Fibroblast of pulmonary artery (primary cell): Measurements from ENCODE around the gene CHD2.

Experiments
- DNase-seq: peaks from one replicate; pipeline ENCODE4 v3.0.0-alpha.2; 2010; ENCODE audit warnings: low read depth
- H3K4me3 ChIP-seq: replicated peaks from 2 replicates; pipeline ENCODE4 v1.5.1; 2011; ENCODE audit warnings: low read depth, mild to moderate bottlenecking, control low read depth, low read length, moderate library complexity
- TF ChIP-seq, protein P1 (sequence below): IDR thresholded peaks from 2 replicates; pipeline ENCODE4 v1.5.1; 2011; ENCODE audit warnings: mild to moderate bottlenecking, control low read depth, low read length, inconsistent platforms; ENCODE audit errors: missing control alignments

The CHD2 gene

DNA sequence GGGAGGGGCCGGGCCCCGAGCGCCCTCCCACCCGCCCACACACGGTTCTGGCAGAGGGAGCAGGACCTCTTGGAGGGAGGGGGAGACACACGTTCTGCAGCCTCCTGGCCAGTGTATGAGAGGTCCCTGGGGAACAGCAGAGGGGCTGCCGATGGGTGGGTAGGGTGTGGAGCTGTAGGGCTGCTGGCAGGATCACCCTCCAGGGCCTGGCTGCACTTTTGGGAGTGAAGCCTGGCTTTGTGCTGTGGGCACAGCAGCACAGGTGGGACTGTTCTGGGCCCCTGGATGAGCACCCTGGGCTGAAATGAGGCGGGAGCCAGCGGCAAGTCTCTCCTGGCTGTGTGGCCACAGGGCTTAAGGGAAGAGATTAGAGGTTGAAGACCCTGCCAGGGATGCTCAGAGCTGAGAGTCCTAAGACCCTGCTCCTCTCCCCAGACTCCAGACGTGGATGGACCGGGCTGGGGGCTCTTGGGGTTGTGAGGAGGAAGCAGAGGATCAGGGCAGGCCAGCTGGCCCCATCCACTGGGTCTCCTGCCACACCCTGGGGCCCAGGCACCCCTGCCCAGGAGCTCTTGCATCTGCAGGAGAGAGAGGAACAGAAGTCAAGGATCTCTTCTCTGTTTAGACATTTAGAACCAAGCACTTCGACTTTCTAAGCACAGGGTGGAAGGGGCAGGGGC, 143.6 kb downstream of the CHD2 start:
- no peak for DNase-seq
- TF ChIP-seq, protein P1, sequence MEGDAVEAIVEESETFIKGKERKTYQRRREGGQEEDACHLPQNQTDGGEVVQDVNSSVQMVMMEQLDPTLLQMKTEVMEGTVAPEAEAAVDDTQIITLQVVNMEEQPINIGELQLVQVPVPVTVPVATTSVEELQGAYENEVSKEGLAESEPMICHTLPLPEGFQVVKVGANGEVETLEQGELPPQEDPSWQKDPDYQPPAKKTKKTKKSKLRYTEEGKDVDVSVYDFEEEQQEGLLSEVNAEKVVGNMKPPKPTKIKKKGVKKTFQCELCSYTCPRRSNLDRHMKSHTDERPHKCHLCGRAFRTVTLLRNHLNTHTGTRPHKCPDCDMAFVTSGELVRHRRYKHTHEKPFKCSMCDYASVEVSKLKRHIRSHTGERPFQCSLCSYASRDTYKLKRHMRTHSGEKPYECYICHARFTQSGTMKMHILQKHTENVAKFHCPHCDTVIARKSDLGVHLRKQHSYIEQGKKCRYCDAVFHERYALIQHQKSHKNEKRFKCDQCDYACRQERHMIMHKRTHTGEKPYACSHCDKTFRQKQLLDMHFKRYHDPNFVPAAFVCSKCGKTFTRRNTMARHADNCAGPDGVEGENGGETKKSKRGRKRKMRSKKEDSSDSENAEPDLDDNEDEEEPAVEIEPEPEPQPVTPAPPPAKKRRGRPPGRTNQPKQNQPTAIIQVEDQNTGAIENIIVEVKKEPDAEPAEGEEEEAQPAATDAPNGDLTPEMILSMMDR: no peak
- no peak overlapping the region for H3K4me3 ChIP-seq

GRCh38 chr15:93044301-93045190, 144.4 kb downstream of the CHD2 start:
- DNase-seq: no peak
- TF ChIP-seq, protein P1: no peak
- H3K4me3 ChIP-seq: no peak overlapping the region

GRCh38 chr15:93045191-93045785, 145.2 kb downstream of the CHD2 start:
- no peak overlapping the region for H3K4me3 ChIP-seq
- DNase-seq: no peak
- TF ChIP-seq, protein P1: no peak

GRCh38 chr15:93046120-93046519, 146.0 kb downstream of the CHD2 start:
- TF ChIP-seq, protein P1: no peak
- DNase-seq: no peak
- H3K4me3 ChIP-seq: no peak overlapping the region

DNA sequence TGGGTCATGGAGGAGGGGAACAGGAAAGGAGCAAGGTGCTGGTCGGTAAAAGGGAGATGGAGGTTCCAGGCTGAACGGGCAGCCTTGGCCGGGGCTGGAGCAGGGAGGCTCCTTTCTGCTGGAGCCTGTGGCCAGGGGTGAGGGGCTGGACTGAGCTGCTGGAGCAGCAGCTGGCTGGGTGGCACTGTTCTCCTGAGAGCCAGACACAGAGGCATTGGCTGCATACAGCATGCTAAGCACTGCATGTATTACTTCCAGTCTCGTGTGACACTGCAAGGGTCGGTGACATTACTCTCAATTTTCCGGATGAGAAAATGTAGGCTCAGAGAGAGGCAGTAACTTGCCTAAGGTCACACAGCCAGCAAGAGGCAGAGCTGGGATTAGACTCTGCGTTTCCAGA, 146.6 kb downstream of the CHD2 start:
- no peak for DNase-seq
- no peak overlapping the region for H3K4me3 ChIP-seq
- TF ChIP-seq, protein P1: no peak

- DNase-seq: no peak
- TF ChIP-seq, protein P1: no peak
- H3K4me3 ChIP-seq: no peak overlapping the region
Observed at GRCh38 chr15:93047621-93048425, 147.7 kb downstream of the CHD2 start.
